HepG2 (cell line): ENCODE measurements around the gene EFCAB3. TPM values are rescaled to one million over a fixed set of nuclear protein-coding genes. Genes with fewer than 3 reads are reported as not detected.
"Not testable (repeated sequence)": the region's sequence is repeated elsewhere in the genome, so short reads cannot be mapped to it uniquely, and the experiment has no call there.

ENCODE experiments used
- ATAC-seq: fragments of 200-7000 bp; cut with Tn5 transposase; 3 replicates; pipeline ENCODE4 v1.9.1; 2020; ENCODE audit warnings: mild to moderate bottlenecking, moderate library complexity
- BruUV-seq: library from RNA; stranded (reverse); fragments of 400-500 nt; replicated peaks from 2 replicates; lab custom pipeline; 2021; lab: Mats Ljungman, UMichigan
- CTCF ChIA-PET: fragments of 300-600 bp; formaldehyde crosslinking; extraction: SDS; loops from one replicate; lab custom pipeline; 2021; ENCODE audit warnings: low total read pairs, inconsistent platforms, low intra/inter-chr PET ratio; lab: Yijun Ruan, JAX
- POLR2A ChIA-PET: fragments of 350-600 bp; sonication (Branson Sonifier 250); formaldehyde crosslinking; loops from one replicate; lab custom pipeline; 2020; ENCODE audit warnings: antibody characterized with exemption, inconsistent platforms; lab: Yijun Ruan, JAX
- DNase-seq: peaks from one replicate; pipeline ENCODE4 v3.0.0-alpha.2; 2015; ENCODE audit warnings: low spot score
- FAIRE-seq: peaks from 3 replicates; lab custom pipeline; 2011; peaks lifted over from hg19 to GRCh38; lab: Jason Lieb, UNC
- H2AFZ ChIP-seq: one replicate; pipeline ENCODE4 v1.6.1; 2011; ENCODE audit warnings: low read length, inconsistent platforms
- H3K27ac ChIP-seq: fragments of 300-600 bp; 3 replicates; pipeline ENCODE4 v1.8.0; 2011; ENCODE audit warnings: mixed run types, mild to moderate bottlenecking, mixed read lengths, low read length, inconsistent platforms; ENCODE audit not compliant: insufficient read depth; ENCODE audit errors: extremely low read length
- H3K27me3 ChIP-seq, 2 experiments: fragments of 200-600 bp in 1 of 2; 2 replicates in 1 of 2; 3 replicates in 1 of 2; pipeline versions ENCODE4 v1.6.0 to v1.8.0; 2011; ENCODE audit warnings: low read length in 2 of 2, mild to moderate bottlenecking in 2 of 2, moderate library complexity in 2 of 2, inconsistent platforms in 1 of 2; ENCODE audit not compliant: insufficient read depth in 2 of 2, control insufficient read depth in 1 of 2
- H3K36me3 ChIP-seq, 2 experiments: fragments of 200-600 bp in 1 of 2; replicated peaks in 1 of 2; 2 replicates in 1 of 2; 3 replicates in 1 of 2; pipeline versions ENCODE4 v1.5.1 to v1.8.0; 2011; ENCODE audit warnings: low read length in 2 of 2, inconsistent platforms in 1 of 2; ENCODE audit not compliant: insufficient read depth in 2 of 2, control insufficient read depth in 1 of 2
- H3K4me1 ChIP-seq: 2 replicates; pipeline ENCODE4 v1.5.1; 2012; ENCODE audit warnings: low read length, inconsistent platforms; ENCODE audit not compliant: insufficient read depth
- H3K4me2 ChIP-seq: 2 replicates; pipeline ENCODE4 v1.6.0; 2011; ENCODE audit warnings: low read depth, low read length, inconsistent platforms
- H3K4me3 ChIP-seq, 3 experiments: fragments of 200-600 bp in 1 of 3; sonication (generic), shearing (Covaris generic) in 1 of 3; replicated peaks in 1 of 3; 2 replicates each; pipeline ENCODE4 v1.5.1; 2011 to 2016; ENCODE audit warnings: low read length in 3 of 3, inconsistent platforms in 2 of 3, low read depth in 2 of 3, mild to moderate bottlenecking in 2 of 3, control low read depth in 1 of 3, mixed read lengths in 1 of 3; ENCODE audit not compliant: insufficient read depth in 1 of 3
- H3K79me2 ChIP-seq: one replicate; pipeline ENCODE4 v1.6.1; 2011; ENCODE audit warnings: low read length, inconsistent platforms; ENCODE audit not compliant: insufficient read depth
- H3K9ac ChIP-seq: 2 replicates; pipeline ENCODE4 v1.6.0; 2011; ENCODE audit warnings: mild to moderate bottlenecking, low read depth, low read length, inconsistent platforms; ENCODE audit not compliant: insufficient read depth
- H3K9me3 ChIP-seq: 2 replicates; pipeline ENCODE4 v1.5.1; 2012; ENCODE audit warnings: mild to moderate bottlenecking, low read length
- H4K20me1 ChIP-seq: 2 replicates; pipeline ENCODE4 v1.6.0; 2011; ENCODE audit warnings: inconsistent platforms, mild to moderate bottlenecking, low read length, moderate library complexity; ENCODE audit not compliant: insufficient read depth
- ATF7 ChIP-seq, 2 experiments: fragments of 450-650 bp in 1 of 2; sonication (generic) in 1 of 2; formaldehyde crosslinking in 1 of 2; IDR thresholded peaks; 2 replicates each; pipeline versions ENCODE4 v1.4.0 to v1.6.1; 2016 to 2020; ENCODE audit warnings: antibody characterized with exemption in 1 of 2, mild to moderate bottlenecking in 1 of 2, missing genetic modification reagents in 1 of 2
- KAT7 ChIP-seq: IDR thresholded peaks from 2 replicates; pipeline ENCODE4 v1.6.1; 2018; ENCODE audit warnings: borderline replicate concordance, missing compliant biosample characterization
- MIXL1 ChIP-seq: IDR thresholded peaks from 2 replicates; pipeline ENCODE4 v1.6.1; 2016
- NFYC ChIP-seq: IDR thresholded peaks from 2 replicates; pipeline ENCODE4 v1.6.1; 2016; ENCODE audit warnings: missing genetic modification reagents, missing compliant biosample characterization
- NR2F6 ChIP-seq, 2 experiments: IDR thresholded peaks; 2 replicates each; pipeline ENCODE4 v1.6.1; 2016; ENCODE audit warnings: antibody characterized with exemption in 1 of 2, mild to moderate bottlenecking in 1 of 2
- PAX8 ChIP-seq: sonication (generic); formaldehyde crosslinking; IDR thresholded peaks from 2 replicates; pipeline ENCODE4 v1.8.0; 2022; ENCODE audit warnings: mild to moderate bottlenecking, missing genetic modification reagents, borderline replicate concordance
- POLR2A ChIP-seq, 2 experiments: IDR thresholded peaks; 2 replicates each; pipeline ENCODE4 v1.6.1; 2011; ENCODE audit warnings: low read depth in 2 of 2, low read length in 2 of 2, mild to moderate bottlenecking in 1 of 2, moderate library complexity in 1 of 2; ENCODE audit not compliant: insufficient read depth in 1 of 2
- SIX4 ChIP-seq: sonication (generic); formaldehyde crosslinking; IDR thresholded peaks from 2 replicates; pipeline ENCODE4 v1.4.0; 2020; ENCODE audit warnings: missing genetic modification reagents
- TBX2 ChIP-seq: sonication (generic); formaldehyde crosslinking; IDR thresholded peaks from 2 replicates; pipeline ENCODE4 v1.5.0; 2020; ENCODE audit warnings: missing genetic modification reagents, mild to moderate bottlenecking, borderline replicate concordance
- THAP11 ChIP-seq: IDR thresholded peaks from 2 replicates; pipeline ENCODE4 v1.6.1; 2016; ENCODE audit warnings: missing biosample characterization, missing genetic modification reagents
- ZNF280B ChIP-seq: sonication (generic); formaldehyde crosslinking; IDR thresholded peaks from 2 replicates; pipeline ENCODE4 v1.5.0; 2020; ENCODE audit warnings: missing genetic modification reagents, mild to moderate bottlenecking, borderline replicate concordance
- ZNF605 ChIP-seq: sonication (generic); formaldehyde crosslinking; IDR thresholded peaks from 2 replicates; pipeline ENCODE4 v1.8.0; 2022; ENCODE audit warnings: mild to moderate bottlenecking, missing genetic modification reagents
- ZNF83 ChIP-seq: sonication (generic); formaldehyde crosslinking; IDR thresholded peaks from 2 replicates; pipeline ENCODE4 v1.4.0; 2020; ENCODE audit warnings: missing genetic modification reagents, mild to moderate bottlenecking, borderline replicate concordance
- WGBS: methylation state at CpG from one replicate; pipeline ENCODE4 v1.1.6; 2017; ENCODE audit warnings: low lambda C conversion rate; 5-methylcytosine and 5-hydroxymethylcytosine counted together
- in situ Hi-C: cut with HindIII; loops from 2 replicates; pipeline ENCODE4 v1.10.0; 2017; ENCODE audit warnings: low pct_unique_long_range_greater_than_20kb; ENCODE audit not compliant: extremely low pct_ligation_motif_present
- intact Hi-C: fragments of 100-400 bp; cut with micrococcal nuclease; formaldehyde crosslinking; loops from one replicate; pipeline ENCODE4 v1.10.0; 2022; ENCODE audit not compliant: unreplicated experiment
- polyA plus RNA-seq, 8 experiments: library from polyadenylated mRNA; depleted of rRNA in 3 of 8; stranded (reverse) in 7 of 8; unstranded in 1 of 8; fragments of >200 nt; fragmentation: Illumina TruSeq in 4 of 8; extraction: Trizol in 4 of 8; gene quantifications; 2 replicates each; pipeline versions ENCODE4 v1.2.1 to v1.2.3, GENCODE V29; 2011 to 2016; ENCODE audit warnings: low read depth in 4 of 8, missing spikeins in 1 of 8, mixed read lengths in 1 of 8; ENCODE audit not compliant: insufficient read depth in 1 of 8
- total RNA-seq, 5 experiments: library from RNA; depleted of rRNA; stranded (reverse); fragments of >200 nt; fragmentation: Illumina TruSeq; extraction: Trizol; gene quantifications; 2 replicates each; pipeline ENCODE4 v1.2.3, GENCODE V29; 2016; ENCODE audit warnings: low read depth in 1 of 5
- TF ChIP-seq, protein P1 (sequence below): IDR thresholded peaks from 2 replicates; pipeline ENCODE4 v1.6.1; 2018; ENCODE audit warnings: missing genetic modification reagents
- TF ChIP-seq, protein P2 (sequence below): sonication (generic); formaldehyde crosslinking; IDR thresholded peaks from 2 replicates; pipeline ENCODE4 v1.4.0; 2020; ENCODE audit warnings: mild to moderate bottlenecking, low read depth, missing genetic modification reagents
- TF ChIP-seq, protein P3 (sequence below): sonication (generic); formaldehyde crosslinking; IDR thresholded peaks from 2 replicates; pipeline ENCODE4 v1.4.0; 2020; ENCODE audit warnings: missing genetic modification reagents
- TF ChIP-seq, protein P4 (sequence below): sonication (generic); formaldehyde crosslinking; IDR thresholded peaks from 2 replicates; pipeline ENCODE4 v1.5.0; 2020; ENCODE audit warnings: mild to moderate bottlenecking, missing genetic modification reagents

Gene EFCAB3
- total and polyA plus RNA-seq, 2 of the 13 experiments (the other 11 are each of a cell fraction or from before 2014, with no cell fraction given): not detected

DNA sequence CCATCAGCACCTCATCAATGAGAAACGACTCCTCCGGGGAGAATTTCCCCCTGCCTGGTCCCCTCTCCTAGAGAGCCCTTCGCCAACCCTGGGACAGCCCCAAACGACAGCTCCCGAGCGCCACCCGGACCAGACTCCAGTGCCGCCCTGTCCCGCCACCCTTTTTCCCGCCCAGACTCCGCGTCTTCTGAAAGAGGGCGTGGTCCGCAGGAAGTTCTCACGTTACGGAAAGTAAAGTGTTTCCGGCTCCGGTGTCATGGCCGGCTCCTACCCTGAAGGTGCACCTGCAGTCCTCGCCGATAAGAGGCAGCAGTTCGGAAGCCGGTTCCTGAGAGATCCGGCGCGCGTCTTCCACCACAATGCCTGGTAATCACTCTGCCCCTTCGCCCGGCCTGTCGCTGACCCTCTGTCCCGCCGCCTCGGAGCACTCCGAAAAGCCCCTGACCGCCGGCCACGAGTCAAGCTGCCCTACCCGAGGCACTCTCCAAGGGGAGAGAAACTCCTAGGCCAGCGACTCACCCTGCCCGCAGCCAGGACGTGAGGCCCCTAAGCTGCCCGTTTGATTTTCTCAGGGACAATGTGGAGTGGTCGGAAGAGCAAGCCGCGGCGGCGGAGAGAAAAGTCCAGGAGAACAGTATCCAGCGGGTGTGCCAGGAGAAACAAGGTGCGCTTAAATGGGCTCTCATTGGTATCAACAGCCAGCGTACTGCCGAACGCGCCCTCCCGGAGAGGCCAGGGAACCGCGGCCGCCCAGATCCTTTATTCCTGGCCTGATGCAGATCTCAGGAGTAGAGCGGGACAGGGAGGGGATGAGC is 43.5 kb downstream of the EFCAB3 start, which contains the start of gene METTL2A:
TSS of gene METTL2A (plus strand) at position 251 of the 815 bp plus-strand sequence. CDS start at position 257, 6 bp downstream.
- POLR2A ChIA-PET; CTCF ChIA-PET; BruUV-seq; H4K20me1 ChIP-seq; H3K27me3 ChIP-seq; in situ Hi-C loops; H3K79me2 ChIP-seq; H3K9me3 ChIP-seq; TF ChIP-seq ATF7, NR2F6 (IDR thresholded peaks at IDR 0.05): not testable (repeated sequence)
- ATAC-seq: peak; percentile 94
- H3K4me1 ChIP-seq: peaks cover 20% of the 10 kb centered on the region; the same call in 1 of the 2 replicates
- intact Hi-C loops: loop anchor here (5.0 kb wide), 1 partner anchor 48 kb away; no protein-coding TSS in a partner anchor
- H3K4me2 ChIP-seq: peak within 1 kb of the TSS; percentile 89
- H2AFZ ChIP-seq: peak within 1 kb of the TSS; percentile 70
- H3K36me3 ChIP-seq: peaks cover 0 to 12% of the 10 kb centered on the region in 2 experiments; a peak in 2 of 5 replicates
- WGBS: 1% methylated on average over 51 of the region's 58 CpGs
- peak; percentile 87 for FAIRE-seq
- peak within 1 kb of the TSS; percentile 86 to 96 (median 88) for H3K4me3 ChIP-seq
- peak within 1 kb of the TSS; percentile 80 for H3K9ac ChIP-seq
- DNase-seq: peak; percentile 94
- peak within 1 kb of the TSS; percentile 77 for H3K27ac ChIP-seq
- peak; percentile 85 for TF ChIP-seq ZNF280B (CRISPR knock-in tag)
- 0 out of 2 replicates have a peak, but pooled peaks have one; percentile 33 for TF ChIP-seq ZNF83 (CRISPR knock-in tag)
- TF ChIP-seq, protein P1, sequence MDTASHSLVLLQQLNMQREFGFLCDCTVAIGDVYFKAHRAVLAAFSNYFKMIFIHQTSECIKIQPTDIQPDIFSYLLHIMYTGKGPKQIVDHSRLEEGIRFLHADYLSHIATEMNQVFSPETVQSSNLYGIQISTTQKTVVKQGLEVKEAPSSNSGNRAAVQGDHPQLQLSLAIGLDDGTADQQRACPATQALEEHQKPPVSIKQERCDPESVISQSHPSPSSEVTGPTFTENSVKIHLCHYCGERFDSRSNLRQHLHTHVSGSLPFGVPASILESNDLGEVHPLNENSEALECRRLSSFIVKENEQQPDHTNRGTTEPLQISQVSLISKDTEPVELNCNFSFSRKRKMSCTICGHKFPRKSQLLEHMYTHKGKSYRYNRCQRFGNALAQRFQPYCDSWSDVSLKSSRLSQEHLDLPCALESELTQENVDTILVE (CRISPR knock-in tag): peak; percentile 79; the same call in 1 of the 2 replicates
- peak; percentile 45 for TF ChIP-seq ATF7 (CRISPR knock-in tag; IDR thresholded peaks at IDR 0.05)
- peak; percentile 100 for TF ChIP-seq SIX4 (CRISPR knock-in tag)
- peak; percentile 87 for TF ChIP-seq TBX2 (CRISPR knock-in tag)
- peak; percentile 93 for TF ChIP-seq THAP11 (CRISPR knock-in tag)
- TF ChIP-seq KAT7: peak; percentile 92
- TF ChIP-seq, protein P2, sequence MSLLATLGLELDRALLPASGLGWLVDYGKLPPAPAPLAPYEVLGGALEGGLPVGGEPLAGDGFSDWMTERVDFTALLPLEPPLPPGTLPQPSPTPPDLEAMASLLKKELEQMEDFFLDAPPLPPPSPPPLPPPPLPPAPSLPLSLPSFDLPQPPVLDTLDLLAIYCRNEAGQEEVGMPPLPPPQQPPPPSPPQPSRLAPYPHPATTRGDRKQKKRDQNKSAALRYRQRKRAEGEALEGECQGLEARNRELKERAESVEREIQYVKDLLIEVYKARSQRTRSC (CRISPR knock-in tag): 0 out of 2 replicates have a peak, but pooled peaks have one; percentile 47
- peak; percentile 81 to 87 for TF ChIP-seq POLR2A (IDR thresholded peaks at IDR 0.05; ENCODE audit: insufficient read depth in 1 of 2, low read depth in 2 of 2, low read length in 2 of 2)
- TF ChIP-seq ZNF605 (CRISPR knock-in tag): peak; percentile 95; the same call in 1 of the 2 replicates
- peak; percentile 65 for TF ChIP-seq MIXL1
- TF ChIP-seq, protein P3, sequence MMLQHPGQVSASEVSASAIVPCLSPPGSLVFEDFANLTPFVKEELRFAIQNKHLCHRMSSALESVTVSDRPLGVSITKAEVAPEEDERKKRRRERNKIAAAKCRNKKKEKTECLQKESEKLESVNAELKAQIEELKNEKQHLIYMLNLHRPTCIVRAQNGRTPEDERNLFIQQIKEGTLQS (CRISPR knock-in tag): peak; percentile 44
- peak; percentile 13; the same call in 1 of the 2 replicates for TF ChIP-seq NFYC (CRISPR knock-in tag)
- 0 out of 2 replicates have a peak, but pooled peaks have one; percentile 71 for TF ChIP-seq PAX8
- TF ChIP-seq, protein P4, sequence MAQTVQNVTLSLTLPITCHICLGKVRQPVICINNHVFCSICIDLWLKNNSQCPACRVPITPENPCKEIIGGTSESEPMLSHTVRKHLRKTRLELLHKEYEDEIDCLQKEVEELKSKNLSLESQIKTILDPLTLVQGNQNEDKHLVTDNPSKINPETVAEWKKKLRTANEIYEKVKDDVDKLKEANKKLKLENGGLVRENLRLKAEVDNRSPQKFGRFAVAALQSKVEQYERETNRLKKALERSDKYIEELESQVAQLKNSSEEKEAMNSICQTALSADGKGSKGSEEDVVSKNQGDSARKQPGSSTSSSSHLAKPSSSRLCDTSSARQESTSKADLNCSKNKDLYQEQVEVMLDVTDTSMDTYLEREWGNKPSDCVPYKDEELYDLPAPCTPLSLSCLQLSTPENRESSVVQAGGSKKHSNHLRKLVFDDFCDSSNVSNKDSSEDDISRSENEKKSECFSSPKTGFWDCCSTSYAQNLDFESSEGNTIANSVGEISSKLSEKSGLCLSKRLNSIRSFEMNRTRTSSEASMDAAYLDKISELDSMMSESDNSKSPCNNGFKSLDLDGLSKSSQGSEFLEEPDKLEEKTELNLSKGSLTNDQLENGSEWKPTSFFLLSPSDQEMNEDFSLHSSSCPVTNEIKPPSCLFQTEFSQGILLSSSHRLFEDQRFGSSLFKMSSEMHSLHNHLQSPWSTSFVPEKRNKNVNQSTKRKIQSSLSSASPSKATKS (CRISPR knock-in tag): peak; percentile 67; the same call in 1 of the 2 replicates
- TF ChIP-seq NR2F6 (CRISPR knock-in tag; IDR thresholded peaks at IDR 0.05): peak; percentile 60
